HG03064 (cell line): ENCODE measurements around the gene ACKR2.

Experiments
- ATAC-seq: cut with Tn5 transposase; IDR thresholded peaks from one replicate; pipeline ENCODE4 v1.9.1; 2021; ENCODE audit warnings: low read depth; ENCODE audit not compliant: unreplicated experiment

The ACKR2 gene

DNA sequence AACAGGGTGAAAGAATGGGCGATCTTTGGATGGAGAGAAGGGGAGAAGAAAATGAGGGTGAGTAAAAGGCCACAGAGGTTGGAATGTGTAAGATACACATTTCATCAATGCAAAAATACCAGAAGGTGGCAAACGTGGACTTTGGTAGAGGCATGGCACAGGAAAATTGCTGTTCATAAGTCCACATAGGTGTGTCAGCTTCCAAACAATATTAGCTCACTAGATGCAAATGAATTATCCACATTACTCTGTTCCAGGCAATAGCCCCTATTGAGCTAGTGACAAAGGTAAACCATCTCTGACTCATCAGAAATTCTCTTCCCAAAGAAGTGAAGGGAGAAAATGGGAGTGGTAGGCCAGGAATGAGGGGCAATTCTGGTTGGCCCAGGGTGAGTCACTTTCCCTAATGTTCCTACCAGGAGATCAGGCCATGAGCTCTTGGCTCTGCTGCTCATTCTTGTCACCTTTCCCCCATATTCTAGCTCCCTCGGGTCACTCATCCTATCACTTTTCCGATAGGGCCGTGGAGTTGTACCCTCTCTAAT lies 19.9 kb downstream of the ACKR2 start:
- no peak for ATAC-seq

DNA sequence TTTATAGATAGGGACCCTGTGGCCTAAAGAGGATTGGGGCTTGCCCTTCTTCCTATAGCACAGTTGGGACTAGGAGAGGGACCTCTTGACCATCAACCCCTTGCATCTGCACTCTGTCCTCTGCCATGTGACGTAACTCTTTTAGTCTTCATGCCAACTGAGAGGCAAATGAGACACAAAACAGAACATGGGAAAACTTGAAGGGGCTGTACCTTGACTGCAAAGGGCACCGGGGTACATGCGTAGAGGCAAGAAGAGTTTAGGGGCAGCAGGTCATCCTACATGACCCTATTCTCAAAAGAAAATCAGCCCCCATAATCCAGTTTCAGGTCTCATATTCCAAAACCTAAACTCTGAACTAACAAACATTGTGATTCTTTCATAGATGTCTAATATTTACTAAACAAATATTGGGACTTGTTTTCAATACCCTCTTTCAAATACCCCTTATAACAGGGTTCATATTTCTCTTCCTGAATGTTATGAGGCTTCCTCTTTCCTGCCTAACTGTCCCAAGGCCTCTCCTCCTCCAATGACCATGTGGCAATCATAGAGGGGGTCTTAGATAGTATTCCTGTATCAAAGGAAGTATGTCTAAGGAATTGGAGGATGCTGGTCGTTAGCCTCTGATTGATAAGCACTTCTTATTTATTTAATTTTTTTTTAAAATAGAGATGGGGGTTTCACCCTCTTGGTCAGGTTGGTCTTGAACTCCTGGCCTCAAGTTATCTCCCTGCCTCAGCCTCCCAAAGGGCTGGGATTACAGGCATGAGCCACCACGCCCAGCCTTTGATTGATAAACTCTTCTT lies 20.6 kb downstream of the ACKR2 start:
- no peak for ATAC-seq

DNA sequence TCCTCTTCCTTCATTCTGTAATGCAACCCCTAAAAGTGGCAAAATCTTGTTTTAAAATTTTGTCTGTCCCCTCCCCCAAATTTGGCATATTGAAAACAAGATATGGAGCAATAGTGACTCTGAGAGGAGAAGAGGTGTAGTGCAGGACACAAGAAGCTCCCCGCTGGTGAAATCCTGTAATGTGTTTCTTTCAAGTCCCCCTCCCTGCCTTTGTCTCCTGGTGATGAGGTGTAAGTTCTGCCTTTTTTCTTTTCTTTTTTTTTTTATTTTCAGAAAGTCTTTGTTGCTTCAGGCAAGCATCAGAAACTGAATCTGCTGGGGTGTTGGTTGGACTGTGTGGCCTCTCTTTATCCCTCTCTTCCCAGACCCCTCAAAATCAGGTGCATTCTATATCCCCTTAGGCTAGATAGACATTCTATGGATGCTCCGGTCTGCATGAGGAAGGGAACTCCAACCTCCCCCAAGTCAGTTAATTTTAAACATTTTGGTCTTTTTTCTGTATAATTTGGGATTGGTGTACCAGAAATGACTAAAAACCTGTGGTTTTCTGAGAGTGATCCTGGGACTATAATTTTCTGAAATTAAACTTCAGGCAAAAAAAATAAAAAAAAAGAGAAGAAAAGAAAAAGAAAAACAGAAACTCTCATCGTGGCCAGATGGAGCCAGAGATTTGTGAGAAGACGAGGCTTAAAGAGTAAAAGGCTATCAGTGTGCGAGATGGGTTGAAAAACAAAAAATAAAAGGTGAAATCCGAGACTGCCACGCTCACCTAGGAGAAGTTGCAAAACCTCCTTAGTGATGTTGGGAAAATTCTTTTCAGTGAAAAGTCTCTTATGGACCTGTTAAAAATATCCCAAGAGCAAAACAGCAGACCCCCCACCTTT lies 21.4 kb downstream of the ACKR2 start:
- no peak for ATAC-seq

DNA sequence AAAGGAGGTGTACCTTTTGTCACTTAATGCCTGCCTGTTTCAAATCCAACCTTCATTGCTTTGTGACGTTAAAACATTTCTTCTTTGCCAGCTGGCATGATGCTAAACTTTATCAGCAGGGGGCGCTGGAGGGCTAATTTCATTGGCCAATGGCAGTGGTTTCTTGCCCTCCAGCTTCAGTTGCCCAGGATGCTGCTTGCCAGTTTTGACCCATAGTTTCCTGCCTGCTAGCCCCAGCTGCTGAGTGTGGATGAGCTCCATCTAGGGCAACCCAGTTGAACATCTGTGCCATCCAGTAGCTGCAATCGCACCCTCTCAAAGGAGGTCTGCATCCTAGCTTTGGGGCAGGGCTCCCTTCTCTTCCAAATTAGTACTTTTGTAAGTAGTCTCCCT lies 22.1 kb downstream of the ACKR2 start:
- no peak for ATAC-seq

DNA sequence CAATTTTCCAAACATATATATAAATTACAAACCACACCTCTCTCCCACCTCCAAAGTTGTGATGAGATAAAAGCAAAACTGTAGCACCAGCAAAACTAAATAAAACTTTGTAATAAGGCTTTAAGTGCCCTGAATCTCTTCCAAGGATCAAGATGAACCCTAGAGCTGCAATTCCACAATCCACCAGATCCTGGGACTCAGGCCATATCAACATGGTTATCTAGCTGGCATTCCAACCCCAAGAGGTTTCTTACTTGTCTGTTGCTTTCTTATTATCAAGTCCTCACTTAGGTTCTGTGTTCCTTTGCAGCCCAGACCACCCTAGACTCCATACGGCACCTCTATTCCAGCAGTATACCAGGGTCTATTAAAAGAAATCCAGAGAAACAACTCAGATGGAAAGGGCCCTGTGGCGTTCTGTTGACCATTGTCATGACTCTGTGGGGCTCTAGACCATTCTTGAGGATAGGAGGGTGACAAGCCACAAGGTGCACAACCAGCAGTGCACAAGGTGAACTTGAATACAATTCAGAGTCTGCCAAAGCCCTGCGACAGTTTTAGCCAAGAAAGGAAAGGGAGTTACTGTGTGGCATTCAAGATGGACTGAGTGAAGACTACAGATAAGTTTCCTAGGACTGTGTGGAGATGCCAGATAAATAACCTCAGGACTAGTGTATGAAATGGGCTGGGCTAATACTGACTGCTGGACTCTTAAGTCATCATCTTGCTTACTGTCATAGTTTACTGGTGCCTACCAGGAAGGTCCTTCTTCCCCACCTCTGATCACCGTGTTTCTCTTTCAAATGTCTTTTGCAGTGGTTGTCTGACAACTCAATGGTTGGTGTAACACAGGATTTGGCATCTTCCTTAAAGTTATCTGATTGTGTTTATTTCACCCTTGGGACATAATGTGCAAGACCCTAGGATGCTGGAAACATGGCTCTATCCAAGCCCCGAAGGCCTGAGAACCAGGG lies 27.2 kb downstream of the ACKR2 start:
- no peak for ATAC-seq

DNA sequence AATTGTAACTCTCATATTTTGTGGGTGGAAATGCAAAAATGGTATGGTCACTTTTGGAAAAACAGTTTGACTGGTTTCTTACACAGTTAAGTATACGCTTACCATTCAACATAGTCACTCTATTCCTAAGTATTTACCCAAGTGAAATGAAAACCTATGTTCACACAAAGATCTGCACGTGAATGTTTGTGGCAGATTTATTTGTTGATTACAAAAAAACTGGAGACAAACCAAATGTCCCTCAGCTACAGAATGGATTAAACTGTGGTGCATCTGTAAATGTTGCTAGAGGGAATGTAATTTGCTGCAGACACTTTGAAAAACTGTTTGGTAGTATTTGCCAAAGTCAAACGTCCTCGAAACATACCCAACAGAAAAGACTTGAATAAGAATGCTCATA lies 29.3 kb downstream of the ACKR2 start:
- no peak for ATAC-seq

DNA sequence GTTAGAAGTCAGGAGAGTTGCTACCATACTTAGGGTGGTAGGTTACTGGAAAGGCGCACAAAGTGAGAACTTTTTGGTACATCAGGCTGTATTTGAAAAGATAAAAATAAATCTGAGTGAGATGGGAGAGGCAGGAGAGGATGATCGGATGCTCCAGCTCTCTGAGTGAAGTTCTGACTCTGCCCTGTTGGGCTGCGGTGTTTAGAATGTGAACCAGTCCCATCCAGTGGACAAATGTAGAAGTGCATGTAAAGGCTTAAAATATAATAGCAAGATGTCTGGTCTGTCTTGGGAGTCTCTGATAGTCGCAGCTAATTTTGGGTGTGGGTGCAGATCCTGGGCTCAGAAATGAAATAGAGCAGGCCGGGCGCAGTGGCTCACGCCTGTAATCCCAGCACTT lies 30.4 kb downstream of the ACKR2 start:
- peak; percentile 94 for ATAC-seq

DNA sequence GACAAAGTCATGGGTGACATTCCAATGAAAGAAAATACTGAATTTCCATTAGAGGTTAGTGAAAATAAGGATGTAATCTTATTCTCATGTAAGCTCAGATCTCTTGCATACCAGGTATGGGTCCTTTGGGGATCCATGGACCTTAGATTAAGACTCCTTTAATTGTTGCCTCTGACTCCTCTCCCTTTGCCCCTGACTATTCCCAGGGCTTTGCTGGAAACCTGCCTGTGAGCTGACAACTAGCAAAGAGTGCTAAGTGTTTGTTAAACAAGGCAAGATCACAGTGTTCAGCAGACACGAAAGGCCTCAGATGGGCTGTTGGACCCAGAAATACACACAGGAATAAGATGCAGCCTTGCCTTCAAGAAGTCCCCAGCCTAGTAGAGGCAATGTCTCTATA lies 32.1 kb downstream of the ACKR2 start:
- ATAC-seq = no peak

DNA sequence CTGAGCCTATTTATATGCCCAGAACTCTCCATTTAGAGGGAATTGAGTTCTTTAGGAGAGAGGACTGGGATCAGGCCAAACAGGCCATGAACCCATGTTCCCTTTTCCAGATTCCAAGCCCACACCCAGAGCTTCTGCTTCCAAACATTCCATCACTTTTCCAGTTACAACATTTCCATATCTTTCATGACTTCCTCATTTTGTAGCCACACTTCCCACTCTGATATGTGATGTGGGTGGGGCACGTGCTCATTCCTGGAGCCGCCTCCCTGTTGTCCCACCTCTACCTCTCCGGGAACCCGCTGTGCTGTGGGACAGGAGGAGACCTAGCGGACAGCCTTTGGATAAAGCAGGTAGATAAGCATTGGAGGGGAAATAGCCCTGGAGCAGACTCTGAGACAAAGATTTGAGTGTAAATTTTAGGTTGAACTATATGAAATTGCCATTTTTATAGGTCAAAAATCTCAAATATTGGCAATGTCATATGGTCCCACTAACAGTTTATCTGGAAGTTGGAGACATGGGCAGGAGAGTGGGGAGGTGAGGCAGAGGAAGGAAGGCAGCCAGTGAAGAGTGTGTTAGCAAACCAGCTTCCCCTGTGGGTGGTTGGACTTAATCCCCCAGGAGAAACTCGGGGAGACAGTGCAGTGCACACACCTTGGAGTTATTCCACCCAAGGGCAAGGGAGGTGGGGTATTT lies 34.6 kb downstream of the ACKR2 start:
- no peak for ATAC-seq

DNA sequence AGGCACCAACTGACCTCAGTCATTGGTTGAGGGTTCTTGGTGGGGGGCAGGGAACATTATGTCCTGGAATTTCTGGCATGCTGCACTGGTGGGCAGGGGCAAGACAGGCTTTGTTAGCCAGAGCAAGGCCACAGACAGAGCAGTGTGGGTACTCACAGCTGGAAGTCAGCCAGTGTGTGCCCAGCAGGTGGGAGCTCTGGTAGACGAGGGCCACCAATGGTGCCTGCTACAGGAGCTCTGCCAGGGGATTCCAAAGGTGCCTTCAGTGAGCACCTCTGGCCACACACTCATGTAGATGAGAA lies 35.1 kb downstream of the ACKR2 start:
- no peak for ATAC-seq

DNA sequence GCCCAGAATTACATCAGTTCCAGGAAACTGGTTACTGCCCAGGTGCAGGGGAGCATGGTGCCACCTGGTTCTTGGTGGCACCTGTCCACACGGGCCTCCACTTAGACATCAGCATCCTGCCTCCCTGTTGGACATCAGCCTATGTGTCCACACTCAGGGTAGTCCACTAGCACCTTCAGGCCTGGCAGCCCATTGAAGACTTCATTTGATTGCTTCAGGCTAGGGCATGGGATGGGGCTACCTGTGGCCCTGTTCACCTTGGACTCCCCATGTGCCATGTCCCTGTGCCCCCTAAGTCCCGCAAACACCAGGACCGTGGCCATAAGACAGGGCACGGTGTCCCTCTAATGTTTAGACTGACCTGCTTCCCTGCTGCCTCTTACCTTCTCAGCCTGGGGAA lies 35.6 kb downstream of the ACKR2 start:
- no peak for ATAC-seq

DNA sequence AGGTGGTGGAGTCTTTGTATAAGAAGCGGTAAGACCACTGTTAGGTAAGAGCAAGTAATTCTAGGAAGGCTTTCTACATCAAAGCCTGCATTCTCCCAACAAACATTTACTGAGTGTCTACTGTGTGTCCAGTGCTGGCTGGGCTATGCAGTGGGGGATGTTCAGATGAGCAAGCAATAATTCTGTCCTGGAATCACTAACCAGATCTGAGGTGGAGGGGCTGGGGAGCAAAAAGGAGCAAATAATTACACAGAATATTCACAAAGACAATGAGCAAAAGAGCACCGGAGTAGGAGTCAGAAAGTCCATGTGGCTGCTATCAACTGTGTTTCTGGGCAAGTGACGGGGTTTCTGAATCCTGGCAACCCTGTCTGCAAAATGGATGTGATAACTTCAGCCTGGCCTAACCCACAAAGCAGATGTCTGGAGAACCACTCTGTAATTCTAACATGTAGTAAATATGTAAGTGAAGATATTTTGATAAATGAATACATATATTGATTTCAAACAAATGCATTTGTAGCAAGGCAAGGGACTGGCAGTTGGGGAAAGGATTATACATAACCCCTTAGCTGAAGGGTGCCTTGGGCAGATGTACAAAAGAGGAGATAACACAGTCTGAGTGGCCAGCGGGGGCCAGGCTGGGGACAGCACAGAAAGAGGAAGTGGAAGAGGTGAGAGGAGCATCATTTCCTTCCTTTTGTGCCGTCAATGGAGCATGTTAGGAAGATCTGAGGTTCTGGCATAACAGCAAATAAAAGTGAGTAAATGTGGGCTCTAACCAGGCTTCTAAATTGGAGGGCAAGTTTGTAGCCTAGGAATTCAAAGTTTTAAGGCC lies 37.7 kb downstream of the ACKR2 start:
- no peak for ATAC-seq

DNA sequence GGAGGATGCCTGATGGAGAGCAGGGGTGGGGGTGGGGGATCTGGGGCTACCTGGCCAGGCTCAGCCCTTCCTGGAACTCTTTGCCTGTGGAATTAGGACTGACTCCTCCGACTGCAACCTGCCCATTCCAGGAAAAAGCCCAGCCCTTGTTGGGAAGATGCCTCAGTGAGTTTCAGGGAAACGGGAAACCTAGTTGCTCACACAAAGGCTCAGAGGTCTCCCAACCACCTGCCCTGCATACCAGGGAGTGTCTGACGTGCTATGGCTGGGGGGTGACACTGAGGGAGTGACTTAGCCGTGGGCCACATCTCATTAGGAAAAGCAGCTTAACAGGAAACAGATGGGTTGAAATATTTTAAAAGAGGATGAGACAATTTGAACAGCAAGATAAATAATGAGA lies 38.5 kb downstream of the ACKR2 start:
- ATAC-seq = no peak

DNA sequence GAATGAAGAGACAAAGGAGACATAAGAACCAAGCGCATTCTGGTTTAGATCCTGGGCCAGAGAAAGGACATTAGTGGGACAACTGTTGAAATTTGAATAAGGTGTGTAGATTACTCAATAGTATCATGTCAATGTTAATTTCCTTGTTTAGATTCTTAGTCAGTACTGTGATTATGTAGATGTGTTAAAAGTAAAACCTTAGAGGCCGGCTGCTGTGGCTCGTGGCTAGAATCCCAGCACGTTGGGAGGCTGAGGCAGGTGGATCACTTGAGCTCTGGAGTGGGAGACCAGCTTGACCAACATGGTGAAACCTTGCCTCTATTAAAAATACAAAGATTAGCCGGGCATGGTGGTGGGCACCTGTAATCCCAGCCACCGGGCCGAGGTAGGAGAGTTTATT lies 39.8 kb downstream of the ACKR2 start:
- ATAC-seq = no peak

DNA sequence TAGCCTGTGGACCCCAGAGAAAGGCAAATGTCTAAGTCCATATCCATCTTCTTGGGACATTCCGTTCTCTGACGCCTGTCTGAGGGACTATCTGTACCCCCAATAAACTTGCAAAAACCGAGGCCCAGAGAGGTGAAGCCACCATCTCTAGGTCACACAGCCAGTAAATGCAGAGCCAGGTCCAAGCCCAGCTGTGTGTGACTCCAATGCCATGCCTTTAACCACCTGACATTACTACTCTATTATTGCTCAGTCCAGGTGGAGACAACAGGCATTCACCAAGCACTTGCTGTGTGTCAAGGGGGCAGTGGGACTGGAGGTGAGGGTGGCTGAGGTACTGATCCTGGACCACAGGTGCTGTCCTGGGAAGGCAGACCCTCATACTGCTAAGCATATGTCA lies 41.0 kb downstream of the ACKR2 start:
- ATAC-seq = no peak

DNA sequence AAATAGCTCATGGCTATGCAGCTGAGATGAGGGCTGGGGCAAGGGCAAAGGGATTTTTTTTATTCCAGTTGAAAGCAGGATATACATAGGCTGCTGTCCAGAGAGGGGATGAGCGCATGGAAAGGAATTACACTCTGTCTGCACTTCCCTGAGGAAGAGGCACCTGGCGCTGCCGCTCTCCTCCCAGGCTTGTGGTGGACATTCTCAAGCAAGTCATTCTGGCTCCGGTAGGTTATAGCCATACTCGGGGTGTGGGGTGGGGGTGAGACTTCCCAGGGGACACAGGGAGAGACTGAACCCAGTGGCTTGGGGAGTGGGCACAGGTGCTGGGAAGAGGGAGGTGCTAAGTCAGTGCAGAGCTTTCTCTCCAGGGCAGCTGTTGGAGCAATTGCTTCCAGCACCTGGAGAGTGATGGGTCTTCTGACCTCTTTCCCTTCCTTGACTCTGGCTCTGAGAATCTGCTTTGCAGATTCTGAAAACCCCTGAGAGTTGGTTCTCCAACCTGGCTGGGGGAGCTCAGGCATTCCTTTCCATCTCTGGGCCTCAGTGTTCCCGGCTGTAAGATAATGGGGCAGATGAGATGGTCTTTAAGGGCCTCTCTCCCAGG lies 42.1 kb downstream of the ACKR2 start:
- ATAC-seq = no peak

DNA sequence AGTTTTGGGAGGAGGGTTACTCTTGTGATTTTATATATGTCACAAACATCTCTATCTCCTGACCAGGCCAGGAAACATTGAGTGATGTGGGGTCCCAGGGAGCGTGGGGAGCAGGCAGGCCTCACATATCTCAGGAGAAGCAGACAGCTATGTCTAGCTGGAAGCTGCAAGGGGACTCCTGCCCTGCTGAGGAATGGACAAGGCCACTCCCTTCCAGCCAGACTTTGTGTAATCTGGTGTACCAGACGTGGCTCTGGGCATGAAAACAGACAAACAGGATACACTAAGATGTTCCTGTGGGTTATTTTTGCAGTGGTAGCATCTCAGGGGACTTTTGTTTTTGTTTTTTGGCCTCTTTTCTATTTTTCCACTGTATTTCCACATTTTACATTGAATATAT lies 43.2 kb downstream of the ACKR2 start:
- no peak for ATAC-seq

DNA sequence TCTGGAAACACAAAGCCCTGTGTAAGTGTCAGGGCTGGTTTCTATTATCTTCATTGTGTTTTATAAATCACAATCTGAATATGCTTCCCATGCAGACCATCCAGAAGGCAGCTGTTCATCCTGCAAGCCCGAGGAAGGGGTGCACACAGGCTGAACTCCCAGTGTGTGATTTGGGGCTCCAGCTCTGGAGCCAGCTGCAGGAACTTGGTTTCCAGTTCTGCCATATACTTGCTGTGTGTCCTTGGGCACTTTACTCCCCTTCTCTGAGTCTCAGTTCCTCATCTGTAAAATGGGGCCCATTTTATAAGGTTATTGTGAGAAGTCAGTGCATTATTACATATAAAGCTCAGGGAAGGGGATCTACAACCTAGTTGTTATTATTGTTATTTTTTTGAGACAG lies 43.8 kb downstream of the ACKR2 start:
- no peak for ATAC-seq
